ENCODE measurements around the gene CCDC33.

Gene CCDC33

DNA sequence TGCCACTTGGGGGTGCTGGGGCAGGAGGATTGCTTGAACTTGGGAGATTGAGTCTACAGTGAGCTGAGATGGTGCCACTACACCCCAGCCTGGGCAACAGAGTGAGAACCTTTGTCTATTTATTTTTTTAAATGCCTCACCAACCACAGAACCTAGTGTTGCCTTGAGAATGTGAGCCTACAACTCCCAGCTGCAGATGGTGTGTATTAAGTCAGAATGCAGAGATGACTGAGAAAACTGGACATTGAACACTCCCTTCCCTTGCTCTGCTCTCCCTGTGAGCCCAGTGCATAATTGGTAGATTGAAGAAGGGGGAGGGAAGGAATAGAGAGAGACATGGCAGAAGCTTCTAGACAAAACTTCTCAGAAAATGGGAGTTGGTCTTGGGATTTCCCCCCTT is 53.5 kb downstream of the CCDC33 start:
- DNase-seq (ENCODE audit: low read depth) = no peak

- DNase-seq (ENCODE audit: low read depth) = no peak
Observed at GRCh38 chr15:74290645-74291044, 54.5 kb downstream of the CCDC33 start.

GRCh38 chr15:74291101-74292071 is 55.3 kb downstream of the CCDC33 start:
- peak; percentile 55 for DNase-seq (ENCODE audit: low read depth)

GRCh38 chr15:74293021-74293810 is 57.1 kb downstream of the CCDC33 start:
- DNase-seq (ENCODE audit: low read depth) = no peak

GRCh38 chr15:74294010-74294409 is 57.9 kb downstream of the CCDC33 start:
- DNase-seq (ENCODE audit: low read depth) = no peak

- no peak for DNase-seq (ENCODE audit: low read depth)
Observed at GRCh38 chr15:74295800-74296199, 59.7 kb downstream of the CCDC33 start.

DNA sequence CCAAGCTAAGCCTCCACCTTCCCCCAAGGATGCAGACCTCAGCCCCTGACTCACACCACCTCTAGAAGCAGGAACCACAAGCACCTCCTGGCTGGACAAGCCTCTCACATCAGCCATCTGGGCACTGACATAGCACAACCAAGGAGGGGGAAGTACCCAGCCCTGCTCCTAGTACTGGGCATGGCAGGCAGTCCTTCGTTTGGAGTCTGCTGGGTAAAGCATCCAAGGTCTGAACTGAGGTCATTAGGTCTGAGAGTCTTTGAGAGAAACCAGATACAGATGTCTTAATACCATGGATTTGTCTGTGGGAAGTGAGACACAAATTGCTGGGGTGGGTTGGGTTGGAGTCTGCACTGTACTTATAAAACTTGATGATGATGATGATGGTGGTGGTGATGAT is 61.8 kb downstream of the CCDC33 start:
- DNase-seq (ENCODE audit: low read depth) = no peak

- DNase-seq (ENCODE audit: low read depth) = no peak
Observed at GRCh38 chr15:74300057-74300795, 64.1 kb downstream of the CCDC33 start.

- no peak for DNase-seq (ENCODE audit: low read depth)
Observed at GRCh38 chr15:74301583-74302361, 65.6 kb downstream of the CCDC33 start.

DNA sequence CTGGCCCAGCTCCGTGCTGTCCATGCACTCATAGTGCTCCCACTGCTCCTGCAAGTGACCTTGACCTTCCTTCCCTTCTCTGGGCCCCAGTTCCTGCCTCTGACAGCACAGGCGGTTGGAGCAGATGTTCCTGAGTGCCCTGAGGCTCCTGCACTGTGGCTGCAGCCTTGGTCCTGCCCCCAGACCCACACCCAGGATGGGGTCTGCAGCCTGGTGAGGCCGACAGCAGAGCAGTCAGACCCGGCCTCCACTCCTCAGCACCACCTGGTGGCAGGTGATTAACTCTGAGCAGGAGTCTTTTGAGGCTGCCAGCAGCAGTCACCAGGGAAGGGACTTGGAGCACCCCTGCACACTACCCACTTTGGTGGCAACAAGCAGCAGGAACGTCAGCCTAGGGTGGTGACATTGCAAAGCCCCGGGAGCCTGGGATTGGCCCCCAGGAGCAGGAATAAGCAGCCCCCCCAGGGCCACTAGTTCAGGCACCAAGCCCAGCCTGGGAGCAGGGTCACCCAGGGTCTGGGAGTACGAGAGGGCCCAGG is 66.8 kb downstream of the CCDC33 start:
- no peak for DNase-seq (ENCODE audit: low read depth)

GRCh38 chr15:74303741-74304309 is 67.7 kb downstream of the CCDC33 start:
- no peak for DNase-seq (ENCODE audit: low read depth)

DNA sequence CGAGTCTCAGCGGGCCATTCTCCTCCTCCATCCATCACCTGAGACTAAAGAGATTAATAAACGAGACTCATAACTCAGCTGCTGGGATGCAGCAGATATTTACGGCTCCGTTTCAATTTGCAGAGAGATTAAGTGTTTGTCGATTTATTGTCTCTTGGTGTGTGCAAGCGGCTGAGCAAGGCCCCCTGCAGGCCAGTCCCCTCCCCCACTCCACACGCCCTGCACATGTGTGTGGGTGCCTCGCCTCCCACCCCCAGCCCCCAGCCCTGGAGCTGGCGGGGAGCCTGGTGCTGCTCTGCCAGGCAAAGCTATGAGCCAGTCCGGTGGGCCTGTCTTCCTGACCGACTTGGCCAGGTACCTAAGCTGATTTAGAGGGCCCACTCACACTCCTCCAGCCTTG is 68.3 kb downstream of the CCDC33 start:
- no peak for DNase-seq (ENCODE audit: low read depth)

DNA sequence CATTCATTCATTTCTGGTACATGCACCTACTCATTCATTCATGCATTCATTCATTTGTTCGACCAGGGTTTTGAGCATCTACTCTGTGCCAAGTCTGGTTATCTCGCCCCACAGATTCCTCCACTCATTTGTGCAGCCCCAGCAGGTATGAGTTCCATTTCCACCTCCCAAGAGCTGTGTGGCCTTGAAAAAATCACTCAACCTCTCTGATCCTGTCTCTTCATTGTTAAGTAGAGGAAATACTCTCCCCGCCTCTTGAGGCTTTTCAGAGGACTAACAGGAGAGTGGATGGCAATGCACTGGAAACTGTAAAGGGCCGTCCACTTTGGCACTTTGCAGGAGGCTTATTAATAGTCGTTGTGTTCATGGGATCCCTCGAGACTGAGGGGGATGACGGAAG is 69.6 kb downstream of the CCDC33 start:
- DNase-seq (ENCODE audit: low read depth) = no peak

GRCh38 chr15:74306781-74307217 is 70.7 kb downstream of the CCDC33 start:
- DNase-seq (ENCODE audit: low read depth) = no peak

- DNase-seq (ENCODE audit: low read depth) = no peak
Observed at GRCh38 chr15:74307827-74308811, 72.0 kb downstream of the CCDC33 start.

DNA sequence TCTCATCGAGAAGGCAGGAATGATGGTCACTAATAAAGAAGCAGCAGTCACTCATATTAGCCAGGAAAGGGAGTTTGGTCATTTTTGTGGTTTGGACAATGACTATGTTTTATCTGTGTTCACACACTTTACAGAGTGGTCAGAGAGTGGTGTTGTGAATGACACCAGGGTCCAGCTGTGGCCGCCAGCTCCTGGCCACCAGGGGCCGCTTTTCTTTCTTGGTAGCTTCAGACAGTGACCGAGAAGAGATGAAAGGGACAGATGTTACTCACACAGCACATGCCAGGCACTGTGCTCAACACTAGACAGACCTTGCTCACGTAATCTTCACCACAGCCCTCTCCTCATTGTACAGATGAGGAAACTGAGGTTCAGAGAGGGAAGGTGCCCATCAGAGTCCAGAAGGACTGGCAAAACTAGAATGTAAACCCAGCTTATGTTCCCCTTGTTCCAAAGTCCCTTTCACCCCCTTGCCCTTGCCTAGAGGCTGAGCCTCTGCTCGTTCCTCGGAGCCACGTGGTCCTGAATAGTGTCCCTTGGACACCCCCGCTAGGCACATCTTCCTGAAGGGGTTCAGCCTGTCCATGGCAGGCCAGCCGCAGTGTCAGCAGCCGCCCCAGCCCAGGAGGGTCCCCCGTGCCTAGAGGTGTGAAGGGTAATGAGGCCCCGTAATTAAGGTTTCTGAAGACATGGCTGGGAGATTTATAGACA is 75.8 kb downstream of the CCDC33 start:
- no peak for DNase-seq (ENCODE audit: low read depth)

- DNase-seq (ENCODE audit: low read depth) = no peak
Observed at GRCh38 chr15:74312445-74313007, 76.4 kb downstream of the CCDC33 start.

GRCh38 chr15:74313889-74314288 is 77.8 kb downstream of the CCDC33 start:
- DNase-seq (ENCODE audit: low read depth) = no peak

Measured in non-pigmented ciliary epithelial cell (primary cell).